ENCODE data around the gene ALG12.

ALG12 gene

DNA sequence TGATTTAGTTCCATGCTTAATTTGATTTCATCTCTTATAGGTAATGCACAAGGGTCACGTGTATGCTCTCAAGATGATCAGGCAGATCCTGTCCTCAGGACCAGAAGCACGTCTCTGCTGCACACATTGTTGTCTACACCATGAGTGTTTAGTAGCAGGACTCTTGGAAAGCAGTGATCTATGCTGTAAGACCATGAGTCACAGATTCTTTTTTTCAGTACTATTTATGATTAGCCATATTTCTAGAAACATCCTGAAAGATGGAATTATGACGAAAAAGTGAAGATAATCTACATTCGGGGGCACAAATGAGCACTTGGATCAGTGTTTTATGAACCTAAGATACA, 35.0 kb downstream of the ALG12 start:
- no peak for TF ChIP-seq CREB1 (IDR thresholded peaks at IDR 0.05; ENCODE audit: low read depth)
- TF ChIP-seq EP300 (IDR thresholded peaks at IDR 0.05; ENCODE audit: borderline replicate concordance), result no peak
- TF ChIP-seq, protein P1, sequence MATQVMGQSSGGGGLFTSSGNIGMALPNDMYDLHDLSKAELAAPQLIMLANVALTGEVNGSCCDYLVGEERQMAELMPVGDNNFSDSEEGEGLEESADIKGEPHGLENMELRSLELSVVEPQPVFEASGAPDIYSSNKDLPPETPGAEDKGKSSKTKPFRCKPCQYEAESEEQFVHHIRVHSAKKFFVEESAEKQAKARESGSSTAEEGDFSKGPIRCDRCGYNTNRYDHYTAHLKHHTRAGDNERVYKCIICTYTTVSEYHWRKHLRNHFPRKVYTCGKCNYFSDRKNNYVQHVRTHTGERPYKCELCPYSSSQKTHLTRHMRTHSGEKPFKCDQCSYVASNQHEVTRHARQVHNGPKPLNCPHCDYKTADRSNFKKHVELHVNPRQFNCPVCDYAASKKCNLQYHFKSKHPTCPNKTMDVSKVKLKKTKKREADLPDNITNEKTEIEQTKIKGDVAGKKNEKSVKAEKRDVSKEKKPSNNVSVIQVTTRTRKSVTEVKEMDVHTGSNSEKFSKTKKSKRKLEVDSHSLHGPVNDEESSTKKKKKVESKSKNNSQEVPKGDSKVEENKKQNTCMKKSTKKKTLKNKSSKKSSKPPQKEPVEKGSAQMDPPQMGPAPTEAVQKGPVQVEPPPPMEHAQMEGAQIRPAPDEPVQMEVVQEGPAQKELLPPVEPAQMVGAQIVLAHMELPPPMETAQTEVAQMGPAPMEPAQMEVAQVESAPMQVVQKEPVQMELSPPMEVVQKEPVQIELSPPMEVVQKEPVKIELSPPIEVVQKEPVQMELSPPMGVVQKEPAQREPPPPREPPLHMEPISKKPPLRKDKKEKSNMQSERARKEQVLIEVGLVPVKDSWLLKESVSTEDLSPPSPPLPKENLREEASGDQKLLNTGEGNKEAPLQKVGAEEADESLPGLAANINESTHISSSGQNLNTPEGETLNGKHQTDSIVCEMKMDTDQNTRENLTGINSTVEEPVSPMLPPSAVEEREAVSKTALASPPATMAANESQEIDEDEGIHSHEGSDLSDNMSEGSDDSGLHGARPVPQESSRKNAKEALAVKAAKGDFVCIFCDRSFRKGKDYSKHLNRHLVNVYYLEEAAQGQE (IDR thresholded peaks at IDR 0.05; ENCODE audit: low read depth), result no peak
- TF ChIP-seq TEAD4 (IDR thresholded peaks at IDR 0.05), result no peak
- TF ChIP-seq TCF12 (IDR thresholded peaks at IDR 0.05; ENCODE audit: low read depth), result no peak
- TF ChIP-seq TAF1 (IDR thresholded peaks at IDR 0.05; ENCODE audit: low read depth), result no peak
- no peak for TF ChIP-seq EGR1 (IDR thresholded peaks at IDR 0.05)
- TF ChIP-seq RAD21 (IDR thresholded peaks at IDR 0.05; ENCODE audit: low read depth), result no peak
- TF ChIP-seq FOXM1 (IDR thresholded peaks at IDR 0.05; ENCODE audit: borderline replicate concordance, low read depth), result no peak
- TF ChIP-seq, protein P2, sequence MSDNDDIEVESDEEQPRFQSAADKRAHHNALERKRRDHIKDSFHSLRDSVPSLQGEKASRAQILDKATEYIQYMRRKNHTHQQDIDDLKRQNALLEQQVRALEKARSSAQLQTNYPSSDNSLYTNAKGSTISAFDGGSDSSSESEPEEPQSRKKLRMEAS (IDR thresholded peaks at IDR 0.05), result no peak
- TF ChIP-seq CEBPB (IDR thresholded peaks at IDR 0.05), result no peak
- no peak for TF ChIP-seq ZBTB7A (IDR thresholded peaks at IDR 0.05; ENCODE audit: low read depth)
- TF ChIP-seq, protein P3, sequence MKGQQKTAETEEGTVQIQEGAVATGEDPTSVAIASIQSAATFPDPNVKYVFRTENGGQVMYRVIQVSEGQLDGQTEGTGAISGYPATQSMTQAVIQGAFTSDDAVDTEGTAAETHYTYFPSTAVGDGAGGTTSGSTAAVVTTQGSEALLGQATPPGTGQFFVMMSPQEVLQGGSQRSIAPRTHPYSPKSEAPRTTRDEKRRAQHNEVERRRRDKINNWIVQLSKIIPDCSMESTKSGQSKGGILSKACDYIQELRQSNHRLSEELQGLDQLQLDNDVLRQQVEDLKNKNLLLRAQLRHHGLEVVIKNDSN (IDR thresholded peaks at IDR 0.05), result no peak
- TF ChIP-seq NFIC (IDR thresholded peaks at IDR 0.05), result no peak
- TF ChIP-seq YY1 (IDR thresholded peaks at IDR 0.05; ENCODE audit: low read depth), result no peak

DNA sequence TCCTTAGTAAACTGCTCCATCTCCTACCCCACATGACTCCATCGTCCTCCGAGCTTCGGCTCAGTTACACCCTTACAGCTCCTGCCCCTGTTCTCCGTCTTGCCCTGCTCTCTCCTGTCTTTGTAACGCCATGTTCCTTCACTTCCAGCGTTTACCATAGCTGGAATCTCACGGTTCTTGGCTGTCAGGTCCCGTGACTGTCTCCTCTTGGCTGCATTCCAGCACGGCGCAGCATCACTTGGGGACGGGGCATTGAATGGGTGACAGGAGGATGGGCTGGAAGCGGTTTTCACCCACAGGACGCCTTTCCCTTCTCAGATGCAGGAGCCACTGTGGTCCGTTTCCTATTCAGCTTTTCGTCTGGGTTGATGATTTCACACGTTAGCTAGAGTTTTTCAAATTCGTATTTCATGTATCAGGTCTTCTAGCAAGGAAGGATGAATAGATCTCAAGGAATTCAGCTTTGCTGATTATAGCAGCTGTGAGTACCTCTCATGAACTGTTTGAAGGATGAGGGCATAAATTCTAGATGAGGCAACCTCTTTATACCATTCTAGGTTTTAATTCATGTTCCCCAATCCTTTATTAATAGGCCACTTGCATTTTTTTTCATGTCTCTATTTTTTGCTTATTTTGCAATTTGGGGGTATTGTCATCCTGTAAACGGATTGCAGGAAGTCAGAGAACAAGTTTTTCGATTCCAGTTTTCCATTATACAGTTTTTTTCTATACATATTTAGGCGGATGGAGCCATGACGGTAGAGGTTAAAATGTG, 35.5 kb downstream of the ALG12 start:
- no peak for TF ChIP-seq FOXM1 (IDR thresholded peaks at IDR 0.05; ENCODE audit: borderline replicate concordance, low read depth)
- TF ChIP-seq EP300 (IDR thresholded peaks at IDR 0.05; ENCODE audit: borderline replicate concordance), result no peak

DNA sequence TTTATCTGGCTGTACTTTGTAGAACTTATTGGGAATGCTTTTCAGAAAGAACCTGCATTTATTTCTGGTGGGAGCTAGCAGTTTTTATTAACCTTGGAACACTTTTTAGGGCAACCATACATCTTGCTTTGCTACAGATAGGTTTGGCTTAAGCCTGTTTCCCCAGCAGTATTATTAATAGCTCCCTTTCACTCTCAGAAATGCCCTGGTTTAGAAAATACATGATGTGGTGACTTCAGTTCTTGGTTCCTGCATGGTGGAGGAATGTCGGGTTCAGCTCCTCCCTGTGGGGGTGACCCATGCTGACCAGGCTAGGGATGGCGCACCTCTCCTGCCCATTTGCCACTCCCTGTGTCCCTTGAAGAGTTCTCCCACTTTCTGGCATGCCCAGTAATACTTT, 36.4 kb downstream of the ALG12 start:
- TF ChIP-seq ZBTB7A (IDR thresholded peaks at IDR 0.05; ENCODE audit: low read depth), result no peak
- TF ChIP-seq, protein P2 (IDR thresholded peaks at IDR 0.05), result no peak
- no peak for TF ChIP-seq TAF1 (IDR thresholded peaks at IDR 0.05; ENCODE audit: low read depth)
- TF ChIP-seq TEAD4 (IDR thresholded peaks at IDR 0.05), result no peak
- TF ChIP-seq NFIC (IDR thresholded peaks at IDR 0.05), result no peak
- TF ChIP-seq EGR1 (IDR thresholded peaks at IDR 0.05), result no peak

DNA sequence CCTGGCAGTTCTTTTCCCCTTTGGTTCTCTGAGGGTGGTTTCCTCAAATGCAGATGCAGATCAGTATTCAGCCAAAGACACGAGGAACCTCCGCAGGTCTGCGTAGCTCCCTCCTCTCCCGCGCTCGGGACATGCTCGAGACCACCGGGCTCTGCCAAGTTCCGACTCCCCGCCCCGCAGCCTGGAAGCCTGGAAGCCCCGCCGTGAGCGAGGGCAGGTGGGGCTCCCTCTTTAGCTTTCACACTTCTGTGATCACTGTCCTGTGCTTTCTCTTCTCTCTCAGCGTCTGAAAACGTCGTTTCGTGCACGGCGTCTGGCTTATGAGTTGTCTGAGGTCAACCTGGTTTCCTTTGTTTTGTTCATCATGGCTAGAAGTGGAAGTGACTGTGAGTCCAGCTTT, 38.0 kb downstream of the ALG12 start:
- TF ChIP-seq TEAD4 (IDR thresholded peaks at IDR 0.05), result no peak
- TF ChIP-seq EP300 (IDR thresholded peaks at IDR 0.05; ENCODE audit: borderline replicate concordance), result no peak
- no peak for TF ChIP-seq EGR1 (IDR thresholded peaks at IDR 0.05)
- TF ChIP-seq, protein P2 (IDR thresholded peaks at IDR 0.05), result no peak
- TF ChIP-seq CREB1 (IDR thresholded peaks at IDR 0.05; ENCODE audit: low read depth), result no peak
- TF ChIP-seq NFIC (IDR thresholded peaks at IDR 0.05), result no peak

DNA sequence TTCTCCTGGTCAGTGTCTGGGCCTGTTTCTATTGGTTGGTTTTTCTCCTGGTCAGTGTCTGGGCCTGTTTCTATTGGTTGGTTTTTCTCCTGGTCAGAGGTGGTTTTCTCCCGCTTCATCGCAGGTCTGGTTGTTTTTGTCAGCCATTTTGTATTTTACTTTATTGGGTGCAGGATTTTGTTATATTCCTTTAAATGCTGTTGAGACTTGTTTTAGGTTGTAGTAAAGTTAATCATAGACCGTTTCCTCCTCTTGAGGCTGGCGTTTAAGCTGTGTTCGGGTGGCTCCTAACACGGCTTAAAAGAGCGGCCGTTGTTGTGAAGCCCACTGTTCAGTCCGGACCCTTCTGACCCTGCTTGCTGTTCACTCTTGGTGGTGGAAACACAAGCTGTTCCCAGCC, 38.4 kb downstream of the ALG12 start:
- TF ChIP-seq TCF12 (IDR thresholded peaks at IDR 0.05; ENCODE audit: low read depth), result no peak
- TF ChIP-seq, protein P2 (IDR thresholded peaks at IDR 0.05), result no peak
- no peak for TF ChIP-seq CEBPB (IDR thresholded peaks at IDR 0.05)
- no peak for TF ChIP-seq EP300 (IDR thresholded peaks at IDR 0.05; ENCODE audit: borderline replicate concordance)
- no peak for TF ChIP-seq EGR1 (IDR thresholded peaks at IDR 0.05)
- TF ChIP-seq ZBTB7A (IDR thresholded peaks at IDR 0.05; ENCODE audit: low read depth), result no peak
- TF ChIP-seq, protein P3 (IDR thresholded peaks at IDR 0.05), result no peak
- no peak for TF ChIP-seq TAF1 (IDR thresholded peaks at IDR 0.05; ENCODE audit: low read depth)
- TF ChIP-seq CREB1 (IDR thresholded peaks at IDR 0.05; ENCODE audit: low read depth), result no peak
- TF ChIP-seq FOXM1 (IDR thresholded peaks at IDR 0.05; ENCODE audit: borderline replicate concordance, low read depth), result no peak
- no peak for TF ChIP-seq TEAD4 (IDR thresholded peaks at IDR 0.05)

DNA sequence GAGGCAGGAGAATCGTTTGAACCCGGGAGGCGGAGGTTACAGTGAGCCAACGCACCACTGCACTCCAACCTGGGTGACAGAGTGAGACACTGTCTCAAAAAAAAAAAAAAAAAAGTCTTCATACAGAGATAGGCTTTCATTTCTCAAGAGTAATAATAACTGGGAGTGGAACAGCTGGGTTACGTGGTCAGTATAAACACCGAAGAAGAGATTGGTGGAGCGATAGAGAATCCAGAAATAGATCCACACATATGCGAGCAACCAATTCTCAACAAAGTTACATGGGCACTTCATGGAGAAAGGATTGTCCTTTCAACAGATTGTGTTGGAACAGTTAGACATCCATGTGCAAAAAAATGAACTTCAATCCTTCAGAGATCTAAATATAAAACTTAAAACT, 40.0 kb downstream of the ALG12 start:
- TF ChIP-seq, protein P2 (IDR thresholded peaks at IDR 0.05), result no peak
- TF ChIP-seq, protein P1 (IDR thresholded peaks at IDR 0.05; ENCODE audit: low read depth), result no peak
- no peak for TF ChIP-seq NFIC (IDR thresholded peaks at IDR 0.05)
- TF ChIP-seq EP300 (IDR thresholded peaks at IDR 0.05; ENCODE audit: borderline replicate concordance), result no peak
- no peak for TF ChIP-seq TCF12 (IDR thresholded peaks at IDR 0.05; ENCODE audit: low read depth)
- TF ChIP-seq EGR1 (IDR thresholded peaks at IDR 0.05), result no peak
- no peak for TF ChIP-seq CREB1 (IDR thresholded peaks at IDR 0.05; ENCODE audit: low read depth)
- no peak for TF ChIP-seq YY1 (IDR thresholded peaks at IDR 0.05; ENCODE audit: low read depth)
- TF ChIP-seq TAF1 (IDR thresholded peaks at IDR 0.05; ENCODE audit: low read depth), result no peak
- no peak for TF ChIP-seq FOXM1 (IDR thresholded peaks at IDR 0.05; ENCODE audit: borderline replicate concordance, low read depth)
- TF ChIP-seq ZBTB7A (IDR thresholded peaks at IDR 0.05; ENCODE audit: low read depth), result no peak
- TF ChIP-seq RAD21 (IDR thresholded peaks at IDR 0.05; ENCODE audit: low read depth), result no peak
- no peak for TF ChIP-seq CEBPB (IDR thresholded peaks at IDR 0.05)
- TF ChIP-seq, protein P3 (IDR thresholded peaks at IDR 0.05), result no peak
- TF ChIP-seq TEAD4 (IDR thresholded peaks at IDR 0.05), result no peak

Measured in Ishikawa (cell line).